OCI-LY1 (cell line): ENCODE data around the gene PFDN6.
"Not testable (repeated sequence)": the region's sequence is repeated elsewhere in the genome, so short reads cannot be mapped to it uniquely, and the experiment has no call there.

ENCODE experiments used
- H2AFZ ChIP-seq: fragments of 200-600 bp; sonication (generic), shearing (Covaris generic); 2 replicates; pipeline ENCODE4 v1.6.0; 2014; ENCODE audit warnings: antibody characterized with exemption, mild to moderate bottlenecking, low read length
- H3F3A ChIP-seq: fragments of 200-600 bp; sonication (generic), shearing (Covaris generic); 2 replicates; pipeline ENCODE4 v1.6.0; 2014; ENCODE audit warnings: mild to moderate bottlenecking, antibody characterized with exemption, low read length, moderate library complexity; ENCODE audit not compliant: insufficient read depth
- H3K27ac ChIP-seq: fragments of 200-600 bp; sonication (generic); 2 replicates; pipeline ENCODE4 v1.5.1; 2014; ENCODE audit warnings: low read length, mixed run types, mild to moderate bottlenecking, low read depth; ENCODE audit not compliant: poor library complexity, severe bottlenecking
- H3K27me3 ChIP-seq: fragments of 200-600 bp; sonication (generic); 2 replicates; pipeline ENCODE4 v1.6.0; 2014; ENCODE audit warnings: antibody characterized with exemption, mild to moderate bottlenecking, low read length, moderate library complexity; ENCODE audit not compliant: insufficient read depth
- H3K36me3 ChIP-seq: fragments of 200-600 bp; sonication (generic); 2 replicates; pipeline ENCODE4 v1.6.1; 2014; ENCODE audit warnings: mild to moderate bottlenecking, antibody characterized with exemption, low read length, moderate library complexity, mixed read lengths; ENCODE audit not compliant: insufficient read depth
- H3K4me1 ChIP-seq: fragments of 200-600 bp; sonication (generic); 2 replicates; pipeline ENCODE4 v1.5.1; 2014; ENCODE audit warnings: mild to moderate bottlenecking, low read length, moderate library complexity; ENCODE audit not compliant: insufficient read depth, severe bottlenecking
- H3K4me2 ChIP-seq: fragments of 200-600 bp; sonication (generic), shearing (Covaris generic); 2 replicates; pipeline ENCODE4 v1.6.1; 2014; ENCODE audit warnings: low read length
- H3K4me3 ChIP-seq: fragments of 200-600 bp; sonication (generic); 2 replicates; pipeline ENCODE4 v1.5.1; 2014; ENCODE audit warnings: low read length, low read depth, mild to moderate bottlenecking, mixed read lengths; ENCODE audit not compliant: poor library complexity, severe bottlenecking
- H3K79me2 ChIP-seq: fragments of 200-600 bp; shearing (Covaris generic); 2 replicates; pipeline ENCODE4 v1.6.1; 2016; ENCODE audit warnings: mixed run types, low read length, mixed read lengths; ENCODE audit not compliant: insufficient read depth
- H3K9ac ChIP-seq: fragments of 200-600 bp; sonication (generic), shearing (Covaris generic); 2 replicates; pipeline ENCODE4 v1.6.1; 2014; ENCODE audit warnings: mild to moderate bottlenecking, low read length, mixed read lengths
- H3K9me2 ChIP-seq: fragments of 200-600 bp; sonication (generic), shearing (Covaris generic); 2 replicates; pipeline ENCODE4 v1.6.1; 2014; ENCODE audit warnings: low read depth, mild to moderate bottlenecking, low read length, mixed read lengths
- H3K9me3 ChIP-seq: fragments of 200-600 bp; shearing (Covaris generic); 2 replicates; pipeline ENCODE4 v1.6.1; 2014; ENCODE audit warnings: low read length, mixed read lengths
- H4K20me1 ChIP-seq: fragments of 200-600 bp; sonication (generic), shearing (Covaris generic); 2 replicates; pipeline ENCODE4 v1.6.0; 2016; ENCODE audit warnings: mild to moderate bottlenecking, low read length; ENCODE audit not compliant: insufficient read depth
- EZH2 ChIP-seq: fragments of 200-600 bp; sonication (generic), shearing (Covaris generic); IDR thresholded peaks from 2 replicates; pipeline ENCODE4 v1.8.0; 2017; ENCODE audit warnings: borderline replicate concordance, mixed run types, mild to moderate bottlenecking, antibody characterized with exemption, low read length, moderate library complexity, mixed read lengths
- TF ChIP-seq, protein P1 (sequence below): fragments of 200-600 bp; sonication (generic), shearing (Covaris generic); IDR thresholded peaks from 2 replicates; pipeline ENCODE4 v1.5.1; 2017; ENCODE audit warnings: mild to moderate bottlenecking, antibody characterized with exemption, low read length, moderate library complexity, mixed read lengths

PFDN6 gene

DNA sequence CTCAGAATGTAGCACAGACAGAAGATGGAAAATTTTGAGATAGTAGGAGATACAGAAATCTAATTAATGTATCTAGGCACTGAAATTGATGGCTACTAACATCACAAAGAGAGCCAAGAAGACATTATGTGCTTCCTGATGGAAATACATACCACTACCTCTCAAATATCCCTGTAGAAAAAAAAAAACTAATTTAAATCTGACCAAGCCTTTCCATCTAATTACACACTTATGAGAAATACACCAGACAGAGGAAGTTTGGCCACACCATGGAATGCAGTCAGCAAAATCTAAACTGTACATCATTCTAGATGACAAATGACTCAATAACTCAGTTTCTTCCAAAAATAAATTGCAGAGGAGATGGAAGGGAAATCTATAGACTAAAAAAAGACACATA, 36.6 kb upstream of the PFDN6 start:
- Histone ChIP-seq H3K9me2 (no peaks in the 10 kb centered on the region), H3K36me3 (peaks cover 20% of the 10 kb centered on the region), H3K79me2 (no peaks in the 10 kb centered on the region), H3K4me2 (no peak overlapping the region), H3F3A (no peaks in the 10 kb centered on the region), H3K27me3 (no peaks in the 10 kb centered on the region), H3K9ac (no peak overlapping the region), H4K20me1 (no peaks in the 10 kb centered on the region), H2AFZ (no peak overlapping the region), H3K4me1 (peaks cover 24% of the 10 kb centered on the region), H3K27ac (no peak overlapping the region), H3K9me3 (no peaks in the 10 kb centered on the region), H3K4me3 (no peak overlapping the region)
- TF ChIP-seq, protein P1, sequence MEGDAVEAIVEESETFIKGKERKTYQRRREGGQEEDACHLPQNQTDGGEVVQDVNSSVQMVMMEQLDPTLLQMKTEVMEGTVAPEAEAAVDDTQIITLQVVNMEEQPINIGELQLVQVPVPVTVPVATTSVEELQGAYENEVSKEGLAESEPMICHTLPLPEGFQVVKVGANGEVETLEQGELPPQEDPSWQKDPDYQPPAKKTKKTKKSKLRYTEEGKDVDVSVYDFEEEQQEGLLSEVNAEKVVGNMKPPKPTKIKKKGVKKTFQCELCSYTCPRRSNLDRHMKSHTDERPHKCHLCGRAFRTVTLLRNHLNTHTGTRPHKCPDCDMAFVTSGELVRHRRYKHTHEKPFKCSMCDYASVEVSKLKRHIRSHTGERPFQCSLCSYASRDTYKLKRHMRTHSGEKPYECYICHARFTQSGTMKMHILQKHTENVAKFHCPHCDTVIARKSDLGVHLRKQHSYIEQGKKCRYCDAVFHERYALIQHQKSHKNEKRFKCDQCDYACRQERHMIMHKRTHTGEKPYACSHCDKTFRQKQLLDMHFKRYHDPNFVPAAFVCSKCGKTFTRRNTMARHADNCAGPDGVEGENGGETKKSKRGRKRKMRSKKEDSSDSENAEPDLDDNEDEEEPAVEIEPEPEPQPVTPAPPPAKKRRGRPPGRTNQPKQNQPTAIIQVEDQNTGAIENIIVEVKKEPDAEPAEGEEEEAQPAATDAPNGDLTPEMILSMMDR, result no peak
- TF ChIP-seq EZH2, result no peak

DNA sequence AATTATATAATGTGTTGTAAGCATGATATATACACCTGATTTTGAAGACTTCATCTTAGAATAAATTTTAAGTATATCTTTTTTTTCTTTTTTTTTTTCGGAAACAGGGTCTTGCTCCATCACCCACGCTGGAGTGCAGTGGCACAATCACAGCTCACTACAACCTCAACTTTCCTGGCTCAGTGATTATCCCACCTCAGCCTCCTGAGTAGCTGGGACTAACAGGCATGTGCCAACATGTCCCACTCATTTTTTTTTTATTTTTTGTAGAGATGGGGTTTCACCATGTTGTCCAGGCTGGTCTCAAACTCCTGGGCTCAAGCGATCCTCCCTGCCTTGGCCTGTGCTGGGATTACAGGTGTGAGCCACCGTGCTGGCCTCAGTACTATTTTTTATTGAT, 34.8 kb upstream of the PFDN6 start:
- Histone ChIP-seq H3K4me1 (peaks cover 11% of the 10 kb centered on the region), H3K9ac (no peak overlapping the region), H3K27me3 (no peaks in the 10 kb centered on the region), H3K79me2 (no peaks in the 10 kb centered on the region), H2AFZ (no peak overlapping the region), H4K20me1 (no peaks in the 10 kb centered on the region), H3K4me2 (no peak overlapping the region), H3K36me3 (peaks cover 37% of the 10 kb centered on the region), H3K4me3 (no peak overlapping the region), H3K9me2 (no peaks in the 10 kb centered on the region), H3K9me3 (no peaks in the 10 kb centered on the region), H3F3A (no peaks in the 10 kb centered on the region), H3K27ac (no peak overlapping the region)
- no peak for TF ChIP-seq EZH2
- TF ChIP-seq, protein P1, result no peak

GRCh38 chr6:33259032-33259431, 30.4 kb upstream of the PFDN6 start:
- H3K36me3 ChIP-seq, result peaks cover 64% of the 10 kb centered on the region
- no peak for TF ChIP-seq EZH2
- TF ChIP-seq, protein P1, result no peak

DNA sequence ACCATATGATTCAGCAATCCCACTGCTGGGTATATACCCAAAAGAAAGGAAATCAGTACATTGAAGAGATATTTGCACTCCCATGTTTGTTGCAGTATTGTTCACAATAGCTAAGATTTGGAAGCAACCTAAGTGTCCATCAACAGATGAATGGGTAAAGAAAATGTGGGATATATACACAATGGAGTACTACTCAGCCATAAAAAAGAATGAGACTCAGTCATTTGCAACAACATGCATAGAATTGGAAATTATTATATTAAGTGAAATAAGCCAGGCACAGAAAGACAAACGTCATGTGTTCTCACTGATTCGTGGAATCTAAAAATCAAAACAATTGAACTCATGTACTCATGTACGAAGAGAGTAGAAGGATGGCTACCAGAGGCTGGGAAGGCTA, 26.9 kb upstream of the PFDN6 start:
- H2AFZ ChIP-seq, H3F3A ChIP-seq, H3K4me2 ChIP-seq, H3K9me2 ChIP-seq, H3K27me3 ChIP-seq, H3K4me3 ChIP-seq, H3K79me2 ChIP-seq, H3K9me3 ChIP-seq, H3K27ac ChIP-seq, H4K20me1 ChIP-seq, H3K4me1 ChIP-seq, H3K9ac ChIP-seq: not testable (repeated sequence)
- H3K36me3 ChIP-seq, result peaks cover 86% of the 10 kb centered on the region

More at GRCh38 chr6:33259032-33259431, 30.4 kb upstream of the PFDN6 start:
- Histone ChIP-seq H3K27me3 (no peaks in the 10 kb centered on the region), H3K27ac (no peak overlapping the region), H3K4me3 (no peak overlapping the region), H3K9ac (no peak overlapping the region), H3K9me2 (no peaks in the 10 kb centered on the region), H3K79me2 (no peaks in the 10 kb centered on the region), H2AFZ (no peak overlapping the region), H3K4me1 (no peaks in the 10 kb centered on the region), H3K4me2 (no peak overlapping the region), H4K20me1 (no peaks in the 10 kb centered on the region), H3F3A (no peaks in the 10 kb centered on the region), H3K9me3 (no peaks in the 10 kb centered on the region)
